ENCODE measurements around the gene PARVA.

- TF ChIP-seq POLR2A (IDR thresholded peaks at IDR 0.05; ENCODE audit: low read depth) (no peak), CTCF (IDR thresholded peaks at IDR 0.05) (no peak), POLR2AphosphoS5 (IDR thresholded peaks at IDR 0.05) (peak in 1 of 2 donors; percentile 37)
Measured at GRCh38 chr11:12482839-12483238, 105.5 kb downstream of the PARVA start.

Measured in esophagus muscularis mucosa (tissue), 3 donors.